T-helper 2 cell treated with Interferon-gamma antibody and Interleukin-4, amounts not matched to agents 5 μg/mL and 100 μg/mL, for 36 hours (primary cell): ENCODE results near the gene NUP210.
A peak's percentile ranks its signal among the peaks of the same experiment; 100 is the strongest.
"Not testable (repeated sequence)": the region's sequence is repeated elsewhere in the genome, so short reads cannot be mapped to it uniquely, and the experiment has no call there.

ENCODE experiments used
- DNase-seq: peaks from one replicate; pipeline ENCODE4 v3.0.0; 2021; ENCODE audit warnings: low spot score
- H3K27ac Mint-ChIP-seq: one replicate; pipeline ENCODE4 v1.8.0; 2021; ENCODE audit warnings: mild to moderate bottlenecking, mixed read lengths
- H3K27me3 Mint-ChIP-seq: one replicate; pipeline ENCODE4 v1.8.0; 2021; ENCODE audit warnings: low read depth, mixed read lengths
- H3K36me3 Mint-ChIP-seq: one replicate; pipeline ENCODE4 v1.8.0; 2021; ENCODE audit warnings: low read depth, mixed read lengths
- H3K4me1 Mint-ChIP-seq: one replicate; pipeline ENCODE4 v1.8.0; 2021; ENCODE audit warnings: low read depth, mixed read lengths
- H3K4me3 Mint-ChIP-seq: one replicate; pipeline ENCODE4 v1.8.0; 2022; ENCODE audit warnings: mild to moderate bottlenecking, moderate library complexity, mixed read lengths
- H3K9me3 Mint-ChIP-seq: one replicate; pipeline ENCODE4 v1.8.0; 2021; ENCODE audit warnings: mixed read lengths

Gene NUP210

DNA sequence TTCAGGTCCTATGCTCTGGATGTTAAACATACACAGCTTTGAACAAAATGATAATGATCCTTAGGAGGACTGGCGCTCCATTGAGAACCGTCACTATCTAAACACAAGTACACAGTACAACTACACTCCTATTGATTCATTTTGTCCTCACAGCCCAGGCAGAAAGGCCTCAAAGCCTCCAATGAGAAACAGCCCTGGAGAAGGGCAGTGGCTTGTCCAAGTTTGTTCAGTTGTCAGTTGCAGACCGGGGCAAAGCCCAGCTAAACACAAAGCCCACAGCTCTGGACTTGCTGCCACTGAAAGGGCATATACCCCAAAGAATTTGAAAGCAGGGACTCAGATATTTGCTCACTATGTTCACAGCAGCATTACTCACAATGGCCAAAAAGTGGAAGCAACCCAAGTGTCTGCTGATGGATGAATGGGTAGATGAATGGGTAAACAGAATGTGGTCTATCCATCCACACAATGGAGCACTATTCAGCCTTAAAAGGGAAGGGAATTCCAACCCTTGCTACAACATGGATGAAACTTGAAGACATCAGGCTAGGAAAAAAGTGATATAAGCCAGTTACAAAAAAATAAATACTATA is 34.7 kb downstream of the NUP210 start:
- H3K36me3 Mint-ChIP-seq = peaks cover 65% of the 10 kb centered on the region
- H3K4me3 Mint-ChIP-seq = no peak overlapping the region
- H3K4me1 Mint-ChIP-seq = no peaks in the 10 kb centered on the region
- H3K27me3 Mint-ChIP-seq = no peaks in the 10 kb centered on the region
- no peak for DNase-seq
- H3K9me3 Mint-ChIP-seq = no peaks in the 10 kb centered on the region
- H3K27ac Mint-ChIP-seq = no peak overlapping the region

DNA sequence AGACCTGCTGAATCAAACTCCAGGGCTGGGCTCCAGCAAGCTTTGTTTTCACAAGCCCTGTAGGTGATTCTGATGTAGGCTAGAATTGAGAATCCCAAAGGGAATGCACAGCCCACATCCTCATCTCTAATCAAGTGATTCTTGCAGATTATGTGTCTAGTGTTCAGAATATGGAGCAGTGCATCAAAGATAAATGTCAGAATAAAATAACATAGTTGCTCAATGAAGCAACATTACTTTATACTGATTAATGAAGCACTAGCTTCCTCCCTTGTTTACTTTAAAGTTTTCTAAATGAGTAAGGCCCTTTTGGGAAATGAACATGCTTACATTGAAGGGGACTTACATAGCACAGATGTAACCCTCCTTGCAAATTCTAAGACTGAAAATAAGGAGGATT is 39.2 kb downstream of the NUP210 start:
- no peak for DNase-seq
- H3K36me3 Mint-ChIP-seq = peaks cover 54% of the 10 kb centered on the region

DNA sequence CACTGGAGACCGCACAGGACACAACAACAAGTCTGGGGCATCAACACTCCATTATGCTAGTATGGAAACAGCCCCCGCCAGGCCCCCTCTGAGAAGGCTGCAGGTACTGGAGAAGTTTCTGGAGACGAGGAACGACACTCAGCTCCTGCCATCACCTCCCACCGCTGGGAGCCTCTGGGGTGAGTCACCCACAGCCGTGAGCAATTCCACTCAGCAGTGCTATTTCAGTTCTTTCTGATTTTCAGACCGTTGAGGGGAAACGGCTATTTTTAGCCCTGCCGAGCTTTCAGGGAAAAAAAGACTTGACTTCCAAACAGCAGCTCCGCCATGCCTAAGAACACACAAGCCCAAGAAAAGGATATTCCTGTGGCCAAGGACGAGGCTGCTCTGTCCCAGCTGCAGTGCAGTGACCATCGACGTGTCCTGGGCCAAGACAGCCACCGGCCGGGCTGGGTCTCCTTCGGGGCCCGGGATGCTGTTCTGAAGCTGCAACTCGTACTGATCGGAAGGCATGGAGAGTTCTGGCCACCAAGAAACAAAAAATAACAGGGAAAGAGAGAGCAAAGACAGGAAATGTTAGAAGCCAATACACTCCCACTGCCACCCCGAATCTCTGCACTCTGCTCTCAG is 40.8 kb downstream of the NUP210 start:
- Mint-ChIP-seq H3K36me3 (peaks cover 42% of the 10 kb centered on the region), H3K4me1 (no peaks in the 10 kb centered on the region), H3K27ac (no peak overlapping the region), H3K27me3 (no peaks in the 10 kb centered on the region), H3K4me3 (no peak overlapping the region), H3K9me3 (no peaks in the 10 kb centered on the region)
- DNase-seq = no peak

More for the DNA sequence above, 39.2 kb downstream of the NUP210 start:
- Mint-ChIP-seq H3K4me3 (no peak overlapping the region), H3K27ac (no peak overlapping the region), H3K4me1 (no peaks in the 10 kb centered on the region), H3K27me3 (no peaks in the 10 kb centered on the region), H3K9me3 (no peaks in the 10 kb centered on the region)

DNA sequence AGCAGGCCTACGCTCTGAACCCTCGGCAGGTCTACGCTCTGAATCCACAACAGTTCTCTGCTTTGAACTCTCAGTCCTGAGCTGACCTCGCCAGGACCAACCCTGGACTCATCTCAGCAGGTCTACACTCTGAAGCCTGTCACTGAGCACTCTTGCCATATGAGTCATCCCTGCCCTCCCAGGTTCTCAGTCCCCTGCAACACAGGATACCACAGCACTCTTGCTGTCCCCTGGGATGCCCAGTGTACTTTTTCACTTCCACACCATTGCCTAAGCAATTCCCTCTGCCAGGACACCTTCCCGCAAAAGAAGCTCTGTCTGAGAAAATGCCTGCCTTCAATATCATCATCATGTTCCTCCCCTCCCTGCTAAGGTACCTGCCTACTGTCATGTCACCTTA is 42.0 kb downstream of the NUP210 start:
- H3K9me3 Mint-ChIP-seq = no peaks in the 10 kb centered on the region
- no peaks in the 10 kb centered on the region for H3K4me1 Mint-ChIP-seq
- H3K27me3 Mint-ChIP-seq = no peaks in the 10 kb centered on the region
- peaks cover 38% of the 10 kb centered on the region for H3K36me3 Mint-ChIP-seq
- no peak overlapping the region for H3K4me3 Mint-ChIP-seq
- DNase-seq = no peak
- no peak overlapping the region for H3K27ac Mint-ChIP-seq

DNA sequence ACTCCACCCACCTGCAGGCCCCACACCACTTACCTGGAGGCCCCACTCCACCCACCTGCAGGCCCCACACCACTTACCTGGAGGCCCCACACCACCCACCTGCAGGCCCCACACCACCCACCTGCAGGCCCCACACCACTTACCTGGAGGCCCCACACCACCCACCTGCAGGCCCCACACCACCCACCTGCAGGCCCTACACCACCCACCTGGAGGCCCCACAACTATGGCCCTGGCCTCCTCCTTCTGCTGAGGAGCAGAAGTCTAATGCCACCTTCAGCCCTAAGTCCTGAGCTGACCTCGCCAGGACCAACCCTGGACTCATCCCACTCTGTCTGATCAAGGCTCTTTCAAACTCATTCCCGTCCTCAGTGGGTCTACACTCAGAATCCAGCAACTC is 42.4 kb downstream of the NUP210 start:
- H3K27me3 Mint-ChIP-seq, H3K4me1 Mint-ChIP-seq, DNase-seq, H3K9me3 Mint-ChIP-seq, H3K4me3 Mint-ChIP-seq, H3K27ac Mint-ChIP-seq: not testable (repeated sequence)
- H3K36me3 Mint-ChIP-seq = peaks cover 37% of the 10 kb centered on the region

DNA sequence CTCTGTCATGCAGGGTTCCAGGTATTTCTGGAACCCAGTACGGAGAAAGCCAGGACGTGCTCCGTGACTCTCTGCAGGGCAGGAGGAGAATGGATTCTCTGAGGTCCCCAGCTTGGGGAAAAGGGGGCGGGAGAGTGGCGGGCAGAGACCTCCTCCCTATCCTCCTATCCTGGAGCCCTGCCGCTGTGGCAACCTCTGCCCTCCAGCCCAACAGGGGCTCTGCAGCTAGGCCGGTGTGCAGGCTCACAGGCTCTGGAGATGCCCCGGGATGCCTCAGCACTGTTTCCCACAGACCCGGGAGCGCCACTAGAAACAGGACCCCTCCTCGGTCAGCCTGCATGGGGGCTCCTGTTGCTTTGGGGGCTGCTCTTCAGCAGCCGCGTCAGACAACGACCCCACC is 43.1 kb downstream of the NUP210 start:
- Mint-ChIP-seq H3K27ac (no peak overlapping the region), H3K9me3 (no peaks in the 10 kb centered on the region), H3K4me3 (no peak overlapping the region), H3K4me1 (no peaks in the 10 kb centered on the region), H3K36me3 (peaks cover 38% of the 10 kb centered on the region), H3K27me3 (no peaks in the 10 kb centered on the region)
- no peak for DNase-seq

DNA sequence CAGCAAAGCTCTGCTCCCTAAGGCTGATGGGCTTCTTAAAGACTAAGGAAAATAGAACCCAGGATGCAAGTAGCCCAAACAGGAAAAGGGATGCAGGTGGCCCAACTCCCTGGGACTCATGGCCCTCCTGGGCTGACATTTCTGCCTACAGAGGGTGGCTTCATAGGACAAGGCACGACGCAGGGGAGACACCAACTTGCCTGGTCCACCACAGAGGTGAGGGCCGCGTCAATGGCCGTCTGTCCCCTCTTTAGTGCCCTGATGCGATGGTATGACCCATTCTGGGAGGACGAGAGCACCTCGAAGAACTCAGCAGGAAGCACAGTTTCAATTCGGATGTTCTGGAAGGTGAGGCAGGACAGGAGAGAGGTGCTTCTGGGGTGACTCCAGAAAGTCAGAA is 44.0 kb downstream of the NUP210 start:
- DNase-seq = no peak
- Mint-ChIP-seq H3K36me3 (peaks cover 36% of the 10 kb centered on the region), H3K9me3 (no peaks in the 10 kb centered on the region), H3K4me1 (no peaks in the 10 kb centered on the region), H3K4me3 (no peak overlapping the region), H3K27me3 (no peaks in the 10 kb centered on the region), H3K27ac (no peak overlapping the region)

DNA sequence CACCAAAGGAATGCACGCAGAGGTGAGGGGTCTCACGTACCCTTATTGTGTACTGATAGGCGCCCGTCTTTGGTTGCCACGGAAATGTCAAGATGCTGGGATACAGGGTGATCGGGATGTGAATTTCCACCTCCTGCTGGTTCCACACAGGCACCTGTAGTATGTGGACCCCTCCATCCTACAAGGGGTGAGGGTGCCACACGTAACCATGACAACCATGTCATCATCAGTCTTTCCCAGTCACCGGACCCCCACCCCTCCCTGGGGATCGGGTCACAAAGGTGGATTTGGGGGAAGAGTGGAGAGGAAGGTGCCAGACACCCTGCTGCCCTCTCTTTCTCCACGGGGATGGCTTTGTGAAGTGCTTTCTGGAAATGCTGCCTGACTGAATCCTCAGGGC is 44.7 kb downstream of the NUP210 start:
- no peak for DNase-seq
- Mint-ChIP-seq H3K36me3 (peaks cover 41% of the 10 kb centered on the region), H3K4me1 (no peaks in the 10 kb centered on the region), H3K4me3 (no peak overlapping the region), H3K9me3 (no peaks in the 10 kb centered on the region), H3K27ac (no peak overlapping the region), H3K27me3 (no peaks in the 10 kb centered on the region)

DNA sequence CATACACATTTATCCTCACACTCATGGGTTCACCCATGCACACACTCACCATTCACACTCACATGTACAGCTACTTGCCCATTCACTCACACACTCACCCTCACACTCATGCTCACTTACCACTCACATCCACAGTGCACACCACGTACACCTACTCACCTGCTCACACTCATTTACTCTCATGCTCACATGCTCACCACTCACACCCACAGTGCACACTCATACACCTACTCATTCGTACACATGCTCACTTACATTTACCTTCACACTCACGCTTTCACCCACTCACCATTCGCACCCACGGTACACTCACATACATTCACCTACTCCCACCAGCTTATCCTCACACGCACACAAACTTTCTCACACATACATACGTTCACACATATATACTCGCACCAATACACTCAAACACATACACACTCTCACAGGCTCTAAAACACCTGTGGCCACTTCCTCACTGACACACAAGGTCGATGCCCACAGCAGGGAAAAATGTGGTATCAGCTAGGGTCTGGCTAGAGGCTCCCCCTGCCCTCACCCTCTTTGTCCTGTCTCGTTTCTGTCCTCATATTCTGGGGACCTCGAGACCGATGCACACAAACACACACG is 46.0 kb downstream of the NUP210 start:
- no peaks in the 10 kb centered on the region for H3K4me1 Mint-ChIP-seq
- no peaks in the 10 kb centered on the region for H3K27me3 Mint-ChIP-seq
- DNase-seq = no peak
- H3K27ac Mint-ChIP-seq = no peak overlapping the region
- H3K9me3 Mint-ChIP-seq = no peaks in the 10 kb centered on the region
- peaks cover 46% of the 10 kb centered on the region for H3K36me3 Mint-ChIP-seq
- H3K4me3 Mint-ChIP-seq = no peak overlapping the region

DNA sequence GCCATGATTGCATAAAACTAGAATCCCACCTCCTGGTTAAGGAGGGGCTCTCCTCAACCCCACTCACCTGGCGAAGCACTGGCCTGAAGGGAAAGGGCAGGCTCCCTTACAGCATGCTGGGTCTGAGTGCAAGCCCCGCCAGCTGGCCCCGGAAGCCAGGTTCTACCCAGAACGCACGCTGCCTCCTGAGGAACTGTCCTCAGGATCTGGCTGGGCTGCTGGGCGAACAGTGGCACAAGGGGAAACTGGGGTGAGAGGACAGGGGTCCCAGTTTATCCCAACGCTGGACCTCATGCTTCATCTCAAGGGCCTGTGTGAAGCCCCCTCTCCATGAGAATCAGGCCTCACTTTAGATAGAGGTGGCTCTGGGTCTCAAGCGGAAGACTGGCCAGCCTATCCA is 47.5 kb downstream of the NUP210 start:
- H3K4me1 Mint-ChIP-seq = no peaks in the 10 kb centered on the region
- no peak for DNase-seq
- no peaks in the 10 kb centered on the region for H3K27me3 Mint-ChIP-seq
- H3K9me3 Mint-ChIP-seq = no peaks in the 10 kb centered on the region
- no peak overlapping the region for H3K27ac Mint-ChIP-seq
- H3K36me3 Mint-ChIP-seq = peaks cover 42% of the 10 kb centered on the region
- no peak overlapping the region for H3K4me3 Mint-ChIP-seq

DNA sequence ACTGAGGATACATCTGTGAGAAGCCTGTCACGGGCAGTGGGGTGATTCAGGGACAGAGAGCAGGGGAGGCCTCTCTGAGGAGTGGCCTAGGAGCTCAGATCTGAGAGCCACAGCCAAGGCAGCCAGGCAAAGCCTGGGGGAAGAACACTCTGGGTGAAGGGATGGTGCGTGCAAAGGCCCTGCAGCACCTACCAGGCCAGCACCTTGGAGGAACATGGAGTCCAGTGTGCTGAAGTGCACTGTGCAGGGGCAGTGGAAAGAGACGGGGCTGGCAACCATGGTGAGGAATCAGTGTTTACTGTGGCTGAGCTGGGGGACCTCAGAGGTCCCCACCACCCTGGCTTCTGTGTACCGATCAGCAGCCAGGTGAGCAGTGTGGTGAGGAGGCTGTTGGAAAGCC is 48.0 kb downstream of the NUP210 start:
- Mint-ChIP-seq H3K36me3 (peaks cover 43% of the 10 kb centered on the region), H3K27me3 (no peaks in the 10 kb centered on the region), H3K4me3 (no peak overlapping the region), H3K27ac (no peak overlapping the region), H3K4me1 (no peaks in the 10 kb centered on the region), H3K9me3 (no peaks in the 10 kb centered on the region)
- DNase-seq = no peak

DNA sequence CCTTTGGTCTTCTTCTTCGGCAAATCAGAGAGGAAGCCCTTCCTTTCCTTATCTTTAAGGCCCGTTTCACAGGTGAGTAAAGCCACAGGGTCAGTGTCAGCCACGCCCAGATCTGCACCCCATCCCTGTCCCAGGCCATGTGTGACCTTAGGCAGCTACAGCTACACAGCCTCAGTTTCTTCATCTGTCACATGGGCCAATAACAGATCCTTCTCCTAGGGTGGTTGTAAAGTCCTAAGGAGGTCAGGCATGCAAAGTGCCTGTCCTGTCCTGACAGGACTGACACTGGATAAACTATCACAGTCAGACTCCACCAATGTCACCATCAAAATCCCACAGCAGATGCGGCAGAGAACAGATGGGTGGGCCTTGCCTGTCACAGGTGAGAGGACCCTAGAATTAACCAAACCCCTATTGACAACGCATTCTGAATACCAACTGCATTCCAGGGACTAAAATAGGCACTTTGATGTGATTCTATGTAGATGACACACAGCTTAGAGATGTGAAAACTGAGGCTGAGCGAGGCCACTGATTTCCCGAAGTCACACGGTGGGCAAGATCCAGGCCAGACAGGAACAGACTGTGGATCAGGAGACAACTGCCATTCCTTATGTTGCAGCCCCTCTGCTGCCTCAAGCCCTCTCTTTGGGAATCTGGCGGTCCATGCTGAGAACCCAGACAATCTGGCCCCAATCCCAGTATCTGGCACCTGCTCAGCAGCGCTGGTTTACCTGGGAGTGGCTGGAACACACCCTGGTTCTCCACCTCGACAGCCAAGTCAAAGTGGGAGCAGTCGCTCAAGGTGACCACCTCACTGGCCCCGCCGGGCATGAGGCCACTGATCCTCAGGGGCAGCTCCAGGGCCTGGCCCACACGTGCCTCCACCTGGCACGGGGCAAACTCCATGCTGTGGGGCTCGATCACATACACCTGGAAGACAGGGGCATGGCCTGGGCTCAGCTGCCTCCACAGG is 48.7 kb downstream of the NUP210 start:
- Mint-ChIP-seq H3K36me3 (peaks cover 43% of the 10 kb centered on the region), H3K4me3 (no peak overlapping the region), H3K27ac (no peak overlapping the region)

DNA sequence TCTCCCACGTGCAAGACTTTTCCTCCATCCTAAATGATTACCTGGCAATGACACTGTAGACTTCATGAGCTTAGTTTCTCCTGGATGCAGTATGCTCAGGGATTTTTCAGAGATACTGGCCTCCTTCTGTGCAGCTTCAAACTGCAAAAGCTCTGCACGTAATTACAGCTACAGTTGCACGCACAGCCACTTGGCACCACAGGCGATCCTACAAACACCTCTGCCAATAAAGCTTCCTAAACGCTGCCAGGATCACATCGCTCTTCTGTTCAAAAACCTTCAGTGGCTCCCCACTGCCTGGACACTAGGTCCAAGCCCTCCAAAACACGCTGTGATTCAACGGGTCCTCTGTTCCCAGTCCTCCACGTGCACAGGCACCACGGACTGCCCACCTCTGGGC is 49.5 kb downstream of the NUP210 start:
- Mint-ChIP-seq H3K9me3 (no peaks in the 10 kb centered on the region), H3K36me3 (peaks cover 47% of the 10 kb centered on the region), H3K4me3 (no peak overlapping the region), H3K27me3 (no peaks in the 10 kb centered on the region), H3K27ac (no peak overlapping the region), H3K4me1 (no peaks in the 10 kb centered on the region)
- no peak for DNase-seq

More for the DNA sequence above, 48.7 kb downstream of the NUP210 start:
- Mint-ChIP-seq H3K27me3 (no peaks in the 10 kb centered on the region), H3K4me1 (no peaks in the 10 kb centered on the region), H3K9me3 (no peaks in the 10 kb centered on the region)
- DNase-seq = no peak

DNA sequence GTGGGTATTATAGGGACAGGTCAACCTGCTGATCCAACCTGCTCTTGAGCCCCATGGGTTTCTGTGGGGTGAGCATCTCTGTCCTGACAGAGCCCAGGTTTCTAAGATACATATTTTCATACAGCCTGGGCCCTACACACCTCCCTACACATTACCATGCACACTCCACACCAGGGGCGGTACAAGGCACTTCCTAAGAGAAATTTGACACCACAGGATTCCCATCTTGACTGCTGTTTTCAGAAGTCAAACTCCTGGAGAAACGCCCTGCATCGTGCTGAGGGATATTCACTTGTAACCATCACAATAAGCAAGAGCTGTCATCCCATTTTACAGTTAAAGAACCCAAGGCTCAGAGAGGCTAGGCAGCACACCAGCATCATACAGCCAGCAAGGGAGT is 50.1 kb downstream of the NUP210 start:
- Mint-ChIP-seq H3K9me3 (no peaks in the 10 kb centered on the region), H3K27ac (peak overlapping the region; percentile 8), H3K27me3 (no peaks in the 10 kb centered on the region), H3K4me3 (no peak overlapping the region), H3K4me1 (no peaks in the 10 kb centered on the region), H3K36me3 (peaks cover 51% of the 10 kb centered on the region)
- no peak for DNase-seq
